IMR-90 (cell line): ENCODE results near the gene PAK5. TPM values are rescaled to one million over a fixed set of nuclear protein-coding genes. Genes with fewer than 3 reads are reported as not detected.
A peak's percentile ranks its signal among the peaks of the same experiment; 100 is the strongest.

Source experiments
- ATAC-seq: fragments of 200-7000 bp; cut with Tn5 transposase; 2 replicates; pipeline ENCODE4 v1.9.1; 2020; ENCODE audit warnings: low read depth, mild to moderate bottlenecking, moderate library complexity
- BruUV-seq: library from RNA; stranded (reverse); fragments of 400-500 nt; replicated peaks from 2 replicates; lab custom pipeline; 2021; lab: Mats Ljungman, UMichigan
- CTCF ChIA-PET: fragments of 300-600 bp; formaldehyde crosslinking; extraction: SDS; loops from one replicate; lab custom pipeline; 2021; ENCODE audit warnings: antibody characterized with exemption; lab: Yijun Ruan, JAX
- POLR2A ChIA-PET: fragments of 300-600 bp; sonication (Branson Sonifier 250); formaldehyde crosslinking; loops from one replicate; lab custom pipeline; 2022; ENCODE audit warnings: antibody characterized with exemption; ENCODE audit not compliant: unreplicated experiment; lab: Charles Lee
- DNase-seq: peaks from one replicate; pipeline ENCODE4 v3.0.0; 2013
- H2AFZ ChIP-seq: replicated peaks from 2 replicates; pipeline ENCODE3; 2013; ENCODE audit warnings: low read length, mild to moderate bottlenecking; ENCODE audit not compliant: poor library complexity
- H2AK5ac ChIP-seq: 2 replicates; pipeline ENCODE4 v1.6.1; 2013; ENCODE audit warnings: low read depth, low read length, inconsistent platforms
- H2AK9ac ChIP-seq: replicated peaks from 2 replicates; pipeline ENCODE3; 2013; ENCODE audit warnings: mild to moderate bottlenecking, low read depth, low read length, moderate library complexity; ENCODE audit not compliant: poor library complexity
- H2BK120ac ChIP-seq: 2 replicates; pipeline ENCODE4 v1.6.1; 2013; ENCODE audit warnings: low read depth, low read length, inconsistent platforms
- H2BK15ac ChIP-seq: 3 replicates; pipeline ENCODE4 v1.6.1; 2013; ENCODE audit warnings: low read depth, low read length, inconsistent platforms
- H2BK20ac ChIP-seq: 2 replicates; pipeline ENCODE4 v1.6.1; 2013; ENCODE audit warnings: low read depth, mild to moderate bottlenecking, inconsistent platforms, low read length, moderate library complexity
- H2BK5ac ChIP-seq: 2 replicates; pipeline ENCODE4 v1.6.1; 2013; ENCODE audit warnings: mild to moderate bottlenecking, low read depth, low read length, inconsistent platforms; ENCODE audit not compliant: poor library complexity, severe bottlenecking
- H3K14ac ChIP-seq: replicated peaks from 2 replicates; pipeline ENCODE4 v1.6.1; 2013; ENCODE audit warnings: low read depth, low read length, inconsistent platforms
- H3K18ac ChIP-seq: 2 replicates; pipeline ENCODE4 v1.6.1; 2013; ENCODE audit warnings: low read depth, low read length, control low read depth
- H3K23ac ChIP-seq: 2 replicates; pipeline ENCODE4 v1.6.1; 2013; ENCODE audit warnings: low read depth, low read length, inconsistent platforms
- H3K27ac ChIP-seq: 2 replicates; pipeline ENCODE4 v1.5.1; 2013; ENCODE audit warnings: mild to moderate bottlenecking, control low read depth, low read length; ENCODE audit not compliant: insufficient read depth
- H3K27me3 ChIP-seq: 2 replicates; pipeline ENCODE4 v1.6.1; 2013; ENCODE audit warnings: low read length; ENCODE audit not compliant: control insufficient read depth, insufficient read depth
- H3K36me3 ChIP-seq: 2 replicates; pipeline ENCODE4 v1.6.1; 2013; ENCODE audit warnings: low read length, mixed read lengths; ENCODE audit not compliant: control insufficient read depth, insufficient read depth
- H3K4ac ChIP-seq: 2 replicates; pipeline ENCODE4 v1.6.1; 2013; ENCODE audit warnings: low read depth, low read length, inconsistent platforms
- H3K4me1 ChIP-seq: 2 replicates; pipeline ENCODE4 v1.6.1; 2013; ENCODE audit warnings: low read length, mixed read lengths; ENCODE audit not compliant: control insufficient read depth, insufficient read depth
- H3K4me2 ChIP-seq: 2 replicates; pipeline ENCODE4 v1.6.1; 2013; ENCODE audit warnings: low read depth, mild to moderate bottlenecking, control low read depth, low read length, moderate library complexity
- H3K4me3 ChIP-seq: 2 replicates; pipeline ENCODE4 v1.5.1; 2013; ENCODE audit warnings: low read depth, mild to moderate bottlenecking, control low read depth, low read length, moderate library complexity; ENCODE audit not compliant: insufficient read depth
- H3K56ac ChIP-seq: 2 replicates; pipeline ENCODE4 v1.6.1; 2013; ENCODE audit warnings: low read length, inconsistent platforms; ENCODE audit not compliant: insufficient read depth; ENCODE audit errors: extremely low read depth
- H3K79me1 ChIP-seq, 2 experiments: 2 replicates each; pipeline ENCODE4 v1.6.1; 2013; ENCODE audit warnings: low read length in 2 of 2, inconsistent platforms in 1 of 2, low read depth in 1 of 2
- H3K9ac ChIP-seq: 2 replicates; pipeline ENCODE4 v1.6.1; 2013; ENCODE audit warnings: low read depth, low read length, control low read depth
- H3K9me1 ChIP-seq: 2 replicates; pipeline ENCODE4 v1.6.1; 2013; ENCODE audit warnings: low read length, inconsistent platforms; ENCODE audit not compliant: insufficient read depth
- H3K9me3 ChIP-seq: 2 replicates; pipeline ENCODE4 v1.6.1; 2013; ENCODE audit warnings: low read length; ENCODE audit not compliant: control insufficient read depth, insufficient read depth
- H4K20me1 ChIP-seq: 2 replicates; pipeline ENCODE4 v1.6.1; 2013; ENCODE audit warnings: low read length, inconsistent platforms; ENCODE audit not compliant: insufficient read depth
- H4K5ac ChIP-seq: 2 replicates; pipeline ENCODE4 v1.6.1; 2013; ENCODE audit warnings: mild to moderate bottlenecking, low read depth, low read length, control low read depth
- H4K8ac ChIP-seq, 2 experiments: 2 replicates each; pipeline ENCODE4 v1.6.1; 2013; ENCODE audit warnings: low read depth in 2 of 2, low read length in 2 of 2, control low read depth in 1 of 2, inconsistent platforms in 1 of 2
- H4K91ac ChIP-seq: 2 replicates; pipeline ENCODE4 v1.6.1; 2013; ENCODE audit warnings: low read depth, low read length, inconsistent platforms; ENCODE audit not compliant: insufficient read depth
- BHLHE40 ChIP-seq: fragments of 150-350 bp; IDR thresholded peaks from 2 replicates; pipeline ENCODE4 v1.6.1; 2016; ENCODE audit warnings: mild to moderate bottlenecking, low read depth, low read length
- CEBPB ChIP-seq: IDR thresholded peaks from 2 replicates; pipeline ENCODE4 v1.6.1; 2012; ENCODE audit warnings: low read depth, low read length, improper control_type of control experiment
- CHD1 ChIP-seq: IDR thresholded peaks from 2 replicates; pipeline ENCODE4 v1.6.1; 2012; ENCODE audit warnings: low read depth, low read length, improper control_type of control experiment
- FOS ChIP-seq: fragments of 150-350 bp; IDR thresholded peaks from 2 replicates; pipeline ENCODE4 v1.6.1; 2016; ENCODE audit warnings: low read depth, low read length
- MAFK ChIP-seq: IDR thresholded peaks from 2 replicates; pipeline ENCODE4 v1.6.1; 2012; ENCODE audit warnings: low read depth, low read length, improper control_type of control experiment
- MAZ ChIP-seq: IDR thresholded peaks from 2 replicates; pipeline ENCODE4 v1.6.1; 2012; ENCODE audit warnings: low read depth, mild to moderate bottlenecking, low read length, improper control_type of control experiment, moderate library complexity, borderline replicate concordance
- MXI1 ChIP-seq: IDR thresholded peaks from 2 replicates; pipeline ENCODE4 v1.6.1; 2012; ENCODE audit warnings: low read depth, mild to moderate bottlenecking, low read length, moderate library complexity, borderline replicate concordance
- NFE2L2 ChIP-seq: fragments of 150-350 bp; IDR thresholded peaks from 2 replicates; pipeline ENCODE4 v1.6.1; 2016; ENCODE audit warnings: low read depth, mild to moderate bottlenecking, low read length
- POLR2A ChIP-seq: IDR thresholded peaks from 2 replicates; pipeline ENCODE4 v1.6.1; 2012; ENCODE audit warnings: mild to moderate bottlenecking, low read depth, low read length
- RAD21 ChIP-seq: IDR thresholded peaks from 2 replicates; pipeline ENCODE4 v1.6.1; 2012; ENCODE audit warnings: low read length, improper control_type of control experiment
- RCOR1 ChIP-seq: IDR thresholded peaks from 2 replicates; pipeline ENCODE4 v1.6.1; 2012; ENCODE audit warnings: mild to moderate bottlenecking, low read length, improper control_type of control experiment; ENCODE audit not compliant: insufficient replicate concordance
- RFX5 ChIP-seq: IDR thresholded peaks from 2 replicates; pipeline ENCODE4 v1.8.0; 2012; ENCODE audit warnings: low read depth, mild to moderate bottlenecking, low read length, moderate library complexity
- SMC3 ChIP-seq: fragments of 150-350 bp; IDR thresholded peaks from 2 replicates; pipeline ENCODE4 v1.6.1; 2016; ENCODE audit warnings: low read depth, mild to moderate bottlenecking, antibody characterized with exemption, low read length, moderate library complexity
- WGBS, 2 experiments: methylation state at CpG; one replicate each; pipeline versions ENCODE4 v1.1.5 to v1.1.7; 2013; ENCODE audit warnings: missing lambda C conversion rate in 2 of 2; ENCODE audit not compliant: insufficient read length in 1 of 2; ENCODE audit errors: extremely low coverage in 2 of 2; 5-methylcytosine and 5-hydroxymethylcytosine counted together
- dilution Hi-C: fragments of 300-500 bp; cut with HindIII; formaldehyde crosslinking; loops from one replicate; pipeline ENCODE4 v1.14.3; 2018; ENCODE audit warnings: low sequenced_read_pairs; ENCODE audit not compliant: unreplicated experiment
- in situ Hi-C: fragments of 300-500 bp; cut with MboI; formaldehyde crosslinking; loops from 3 replicates; pipeline ENCODE4 v1.14.3; 2019; ENCODE audit warnings: low sequenced_read_pairs, inconsistent platforms, mixed read lengths
- intact Hi-C: fragments of 100-400 bp; cut with micrococcal nuclease; formaldehyde crosslinking; loops from 2 replicates; pipeline ENCODE4 v1.10.0; 2022
- polyA plus RNA-seq, 3 experiments: library from polyadenylated mRNA; depleted of rRNA; stranded (reverse); fragments of >200 nt; gene quantifications; 2 replicates each; pipeline ENCODE4 v1.2.3, GENCODE V29; 2012; ENCODE audit warnings: low replicate concordance in 1 of 3
- total RNA-seq: library from RNA; depleted of rRNA; stranded (reverse); fragments of >200 nt; gene quantifications from 2 replicates; pipeline ENCODE4 v1.2.3, GENCODE V29; 2012
- TF ChIP-seq, protein P1 (sequence below): fragments of 150-350 bp; IDR thresholded peaks from 2 replicates; pipeline ENCODE4 v1.6.1; 2017; ENCODE audit warnings: mild to moderate bottlenecking, antibody characterized with exemption, low read length, low read depth
- TF ChIP-seq, protein P2 (sequence below): conservative IDR thresholded peaks from 2 replicates; pipeline ENCODE4 v1.5.1; 2012; ENCODE audit warnings: mild to moderate bottlenecking, low read depth, low read length, improper control_type of control experiment

Gene PAK5
- total and polyA plus RNA-seq, 2 of the 4 experiments (the other 2 are of a cell fraction): not detected

DNA sequence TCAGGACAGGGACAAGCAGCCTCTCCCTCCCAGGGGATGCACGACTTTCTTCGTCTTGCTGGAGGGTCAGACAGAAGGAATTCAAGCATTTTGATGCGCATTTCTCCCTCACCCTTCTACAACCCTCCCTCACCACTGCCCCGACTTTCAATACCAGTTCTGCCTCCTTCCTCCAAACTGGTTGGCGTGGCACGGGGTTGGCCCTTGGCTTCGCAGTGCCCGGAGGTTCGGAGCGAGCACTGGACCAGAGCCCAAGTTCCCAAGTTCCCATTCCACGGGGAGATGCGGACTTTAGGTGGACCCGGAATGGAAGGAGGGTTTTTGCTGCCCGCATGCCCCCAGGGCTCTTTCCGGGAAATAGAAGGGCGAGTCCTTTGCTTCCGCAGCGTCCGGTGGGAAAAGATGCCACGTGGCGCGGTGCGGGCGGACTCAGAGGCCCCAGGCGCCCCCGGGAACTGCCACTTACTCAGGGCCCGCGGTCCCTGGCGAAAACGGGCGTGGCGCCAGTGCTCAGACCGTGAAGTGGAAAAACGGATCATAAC, 332.5 kb downstream of the PAK5 start:
- no peak overlapping the region for H2BK5ac ChIP-seq
- no peak overlapping the region for H2AK5ac ChIP-seq
- no peak overlapping the region for H3K14ac ChIP-seq
- no peak overlapping the region for H2BK20ac ChIP-seq
- no peak overlapping the region for H3K27ac ChIP-seq
- no peak overlapping the region for H3K23ac ChIP-seq
- no peak overlapping the region for H4K91ac ChIP-seq
- H3K9ac ChIP-seq: no peak overlapping the region
- no peaks in the 10 kb centered on the region for H3K4me1 ChIP-seq
- dilution Hi-C loops (no loop called here), in situ Hi-C loops (no loop called here), intact Hi-C loops (no loop called here)
- H3K4ac ChIP-seq: no peak overlapping the region
- ChIA-PET CTCF (no interaction called here), POLR2A (no interaction called here)
- peak overlapping the region; percentile 43 for H2AK9ac ChIP-seq
- no peak overlapping the region for H4K5ac ChIP-seq
- H2BK120ac ChIP-seq: no peak overlapping the region
- WGBS, 2 experiments: 36% methylated on average over 8 of the region's 34 CpGs; no CpG with 5 or more reads in 1 of the 2 experiments
- H3K4me3 ChIP-seq: no peak overlapping the region
- no peaks in the 10 kb centered on the region; the same call in 1 of the 2 replicates for H4K20me1 ChIP-seq
- no peak overlapping the region for H3K56ac ChIP-seq
- H3K9me1 ChIP-seq: no peaks in the 10 kb centered on the region
- TF ChIP-seq BHLHE40: no peak
- TF ChIP-seq CEBPB: no peak
- TF ChIP-seq MAZ: no peak
- TF ChIP-seq POLR2A: no peak
- TF ChIP-seq, protein P1, sequence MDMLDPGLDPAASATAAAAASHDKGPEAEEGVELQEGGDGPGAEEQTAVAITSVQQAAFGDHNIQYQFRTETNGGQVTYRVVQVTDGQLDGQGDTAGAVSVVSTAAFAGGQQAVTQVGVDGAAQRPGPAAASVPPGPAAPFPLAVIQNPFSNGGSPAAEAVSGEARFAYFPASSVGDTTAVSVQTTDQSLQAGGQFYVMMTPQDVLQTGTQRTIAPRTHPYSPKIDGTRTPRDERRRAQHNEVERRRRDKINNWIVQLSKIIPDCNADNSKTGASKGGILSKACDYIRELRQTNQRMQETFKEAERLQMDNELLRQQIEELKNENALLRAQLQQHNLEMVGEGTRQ: no peak
- TF ChIP-seq RFX5: no peak
- no peak for TF ChIP-seq FOS
- TF ChIP-seq CHD1: no peak
- no peak for TF ChIP-seq RAD21
- no peak for TF ChIP-seq SMC3
- TF ChIP-seq MAFK: no peak
- no peak for TF ChIP-seq RCOR1
- TF ChIP-seq MXI1: no peak
- TF ChIP-seq NFE2L2: no peak
- TF ChIP-seq, protein P2, sequence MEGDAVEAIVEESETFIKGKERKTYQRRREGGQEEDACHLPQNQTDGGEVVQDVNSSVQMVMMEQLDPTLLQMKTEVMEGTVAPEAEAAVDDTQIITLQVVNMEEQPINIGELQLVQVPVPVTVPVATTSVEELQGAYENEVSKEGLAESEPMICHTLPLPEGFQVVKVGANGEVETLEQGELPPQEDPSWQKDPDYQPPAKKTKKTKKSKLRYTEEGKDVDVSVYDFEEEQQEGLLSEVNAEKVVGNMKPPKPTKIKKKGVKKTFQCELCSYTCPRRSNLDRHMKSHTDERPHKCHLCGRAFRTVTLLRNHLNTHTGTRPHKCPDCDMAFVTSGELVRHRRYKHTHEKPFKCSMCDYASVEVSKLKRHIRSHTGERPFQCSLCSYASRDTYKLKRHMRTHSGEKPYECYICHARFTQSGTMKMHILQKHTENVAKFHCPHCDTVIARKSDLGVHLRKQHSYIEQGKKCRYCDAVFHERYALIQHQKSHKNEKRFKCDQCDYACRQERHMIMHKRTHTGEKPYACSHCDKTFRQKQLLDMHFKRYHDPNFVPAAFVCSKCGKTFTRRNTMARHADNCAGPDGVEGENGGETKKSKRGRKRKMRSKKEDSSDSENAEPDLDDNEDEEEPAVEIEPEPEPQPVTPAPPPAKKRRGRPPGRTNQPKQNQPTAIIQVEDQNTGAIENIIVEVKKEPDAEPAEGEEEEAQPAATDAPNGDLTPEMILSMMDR: no peak
- H3K18ac ChIP-seq: no peak overlapping the region
- H4K8ac ChIP-seq: no peak overlapping the region
- DNase-seq (no peak), ATAC-seq (no peak)
- no peak overlapping the region; the same call in 1 of the 2 replicates for H3K4me2 ChIP-seq
- no TSS peak for BruUV-seq
- no peaks in the 10 kb centered on the region for H3K79me1 ChIP-seq
- H2BK15ac ChIP-seq: no peak overlapping the region
- H3K9me3 ChIP-seq: peaks cover 5% of the 10 kb centered on the region; the same call in 1 of the 2 replicates
- no peaks in the 10 kb centered on the region for H3K36me3 ChIP-seq
- H2AFZ ChIP-seq: peak overlapping the region; percentile 40
- peaks cover 58% of the 10 kb centered on the region for H3K27me3 ChIP-seq
